ENCODE results near the gene GNAZ.

Gene GNAZ

DNA sequence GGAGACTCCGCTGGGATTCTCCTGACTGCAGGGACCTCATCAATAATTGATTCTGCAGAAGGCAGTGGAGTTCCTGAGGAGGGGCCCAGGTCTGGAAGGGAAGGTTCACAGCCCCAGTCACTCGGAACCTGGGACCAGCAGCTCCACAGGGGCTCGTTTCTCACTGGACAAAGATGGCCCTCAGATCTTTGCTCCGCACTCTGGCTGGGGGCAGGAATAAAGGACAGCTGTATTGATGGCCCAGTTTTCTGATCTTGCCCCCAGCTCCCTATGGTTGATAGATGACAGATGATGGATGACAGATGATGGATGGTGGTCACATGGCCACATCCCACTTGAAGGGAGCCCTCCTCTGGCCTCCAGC lies 98.7 kb downstream of the GNAZ start:
- TF ChIP-seq CREB1 (IDR thresholded peaks at IDR 0.05; ENCODE audit: low read depth), result no peak
- TF ChIP-seq TAF1 (IDR thresholded peaks at IDR 0.05; ENCODE audit: low read depth), result no peak
- no peak for TF ChIP-seq CEBPB (IDR thresholded peaks at IDR 0.05)
- TF ChIP-seq, protein P1, sequence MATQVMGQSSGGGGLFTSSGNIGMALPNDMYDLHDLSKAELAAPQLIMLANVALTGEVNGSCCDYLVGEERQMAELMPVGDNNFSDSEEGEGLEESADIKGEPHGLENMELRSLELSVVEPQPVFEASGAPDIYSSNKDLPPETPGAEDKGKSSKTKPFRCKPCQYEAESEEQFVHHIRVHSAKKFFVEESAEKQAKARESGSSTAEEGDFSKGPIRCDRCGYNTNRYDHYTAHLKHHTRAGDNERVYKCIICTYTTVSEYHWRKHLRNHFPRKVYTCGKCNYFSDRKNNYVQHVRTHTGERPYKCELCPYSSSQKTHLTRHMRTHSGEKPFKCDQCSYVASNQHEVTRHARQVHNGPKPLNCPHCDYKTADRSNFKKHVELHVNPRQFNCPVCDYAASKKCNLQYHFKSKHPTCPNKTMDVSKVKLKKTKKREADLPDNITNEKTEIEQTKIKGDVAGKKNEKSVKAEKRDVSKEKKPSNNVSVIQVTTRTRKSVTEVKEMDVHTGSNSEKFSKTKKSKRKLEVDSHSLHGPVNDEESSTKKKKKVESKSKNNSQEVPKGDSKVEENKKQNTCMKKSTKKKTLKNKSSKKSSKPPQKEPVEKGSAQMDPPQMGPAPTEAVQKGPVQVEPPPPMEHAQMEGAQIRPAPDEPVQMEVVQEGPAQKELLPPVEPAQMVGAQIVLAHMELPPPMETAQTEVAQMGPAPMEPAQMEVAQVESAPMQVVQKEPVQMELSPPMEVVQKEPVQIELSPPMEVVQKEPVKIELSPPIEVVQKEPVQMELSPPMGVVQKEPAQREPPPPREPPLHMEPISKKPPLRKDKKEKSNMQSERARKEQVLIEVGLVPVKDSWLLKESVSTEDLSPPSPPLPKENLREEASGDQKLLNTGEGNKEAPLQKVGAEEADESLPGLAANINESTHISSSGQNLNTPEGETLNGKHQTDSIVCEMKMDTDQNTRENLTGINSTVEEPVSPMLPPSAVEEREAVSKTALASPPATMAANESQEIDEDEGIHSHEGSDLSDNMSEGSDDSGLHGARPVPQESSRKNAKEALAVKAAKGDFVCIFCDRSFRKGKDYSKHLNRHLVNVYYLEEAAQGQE (IDR thresholded peaks at IDR 0.05; ENCODE audit: low read depth), result no peak
- TF ChIP-seq NFIC (IDR thresholded peaks at IDR 0.05), result no peak
- TF ChIP-seq EP300 (IDR thresholded peaks at IDR 0.05; ENCODE audit: borderline replicate concordance), result no peak
- no peak for TF ChIP-seq TEAD4 (IDR thresholded peaks at IDR 0.05)
- TF ChIP-seq YY1 (IDR thresholded peaks at IDR 0.05; ENCODE audit: low read depth), result no peak
- TF ChIP-seq, protein P2, sequence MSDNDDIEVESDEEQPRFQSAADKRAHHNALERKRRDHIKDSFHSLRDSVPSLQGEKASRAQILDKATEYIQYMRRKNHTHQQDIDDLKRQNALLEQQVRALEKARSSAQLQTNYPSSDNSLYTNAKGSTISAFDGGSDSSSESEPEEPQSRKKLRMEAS (IDR thresholded peaks at IDR 0.05), result no peak
- no peak for TF ChIP-seq FOXM1 (IDR thresholded peaks at IDR 0.05; ENCODE audit: borderline replicate concordance, low read depth)
- TF ChIP-seq, protein P3, sequence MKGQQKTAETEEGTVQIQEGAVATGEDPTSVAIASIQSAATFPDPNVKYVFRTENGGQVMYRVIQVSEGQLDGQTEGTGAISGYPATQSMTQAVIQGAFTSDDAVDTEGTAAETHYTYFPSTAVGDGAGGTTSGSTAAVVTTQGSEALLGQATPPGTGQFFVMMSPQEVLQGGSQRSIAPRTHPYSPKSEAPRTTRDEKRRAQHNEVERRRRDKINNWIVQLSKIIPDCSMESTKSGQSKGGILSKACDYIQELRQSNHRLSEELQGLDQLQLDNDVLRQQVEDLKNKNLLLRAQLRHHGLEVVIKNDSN (IDR thresholded peaks at IDR 0.05), result no peak
- TF ChIP-seq TCF12 (IDR thresholded peaks at IDR 0.05; ENCODE audit: low read depth), result no peak
- TF ChIP-seq ZBTB7A (IDR thresholded peaks at IDR 0.05; ENCODE audit: low read depth), result no peak
- no peak for TF ChIP-seq EGR1 (IDR thresholded peaks at IDR 0.05)
- TF ChIP-seq RAD21 (IDR thresholded peaks at IDR 0.05; ENCODE audit: low read depth), result no peak

Data from Ishikawa (cell line).